Measurements from ENCODE around the gene WDR64. TPM values are rescaled to one million over a fixed set of nuclear protein-coding genes. Genes with fewer than 3 reads are reported as not detected.
A peak's percentile ranks its signal among the peaks of the same experiment; 100 is the strongest.

WDR64 gene
- total and polyA plus RNA-seq, 7 donors, result 0.09 TPM; not detected in 6

- TF ChIP-seq POLR2A (IDR thresholded peaks at IDR 0.05) (no peak), EP300 (IDR thresholded peaks at IDR 0.05) (no peak), POLR2AphosphoS5 (IDR thresholded peaks at IDR 0.05) (no peak), CTCF (IDR thresholded peaks at IDR 0.05) (no peak)
Observed at GRCh38 chr1:241637604-241638003, 14.5 kb upstream of the WDR64 start.

GRCh38 chr1:241638099-241638682 is 13.9 kb upstream of the WDR64 start:
- no peaks in the 10 kb centered on the region for H3K9me3 ChIP-seq
- intact Hi-C loops (cut with DNase I), result no loop called here
- H3K36me3 ChIP-seq, result peaks cover 0 to 7% (median 0%) of the 10 kb centered on the region in 4 donors
- H3K27me3 ChIP-seq, result no peaks in the 10 kb centered on the region
- 71 to 78% methylated on average over 5 of the region's 5 CpGs for WGBS, 2 donors
- no peak overlapping the region for H3K27ac ChIP-seq
- no peak overlapping the region for H3K4me3 ChIP-seq
- H3K4me1 ChIP-seq, result peaks cover 0 to 37% (median 20%) of the 10 kb centered on the region in 4 donors
- TF ChIP-seq CTCF (IDR thresholded peaks at IDR 0.05) (no peak), EP300 (IDR thresholded peaks at IDR 0.05) (no peak), POLR2AphosphoS5 (IDR thresholded peaks at IDR 0.05) (no peak), POLR2A (IDR thresholded peaks at IDR 0.05) (no peak)
- DNase-seq, result no peak

More at GRCh38 chr1:241637604-241638003, 14.5 kb upstream of the WDR64 start:
- no peak for DNase-seq
- H3K27ac ChIP-seq, result no peak overlapping the region
- WGBS, 2 donors, result 89 to 91% methylated on average over 4 of the region's 4 CpGs
- peaks cover 0 to 37% (median 20%) of the 10 kb centered on the region in 4 donors for H3K4me1 ChIP-seq
- no peak overlapping the region for H3K4me3 ChIP-seq
- peaks cover 0 to 7% (median 0%) of the 10 kb centered on the region in 4 donors for H3K36me3 ChIP-seq
- intact Hi-C loops (cut with DNase I), result no loop called here
- H3K27me3 ChIP-seq, result no peaks in the 10 kb centered on the region
- H3K9me3 ChIP-seq, result no peaks in the 10 kb centered on the region

DNA sequence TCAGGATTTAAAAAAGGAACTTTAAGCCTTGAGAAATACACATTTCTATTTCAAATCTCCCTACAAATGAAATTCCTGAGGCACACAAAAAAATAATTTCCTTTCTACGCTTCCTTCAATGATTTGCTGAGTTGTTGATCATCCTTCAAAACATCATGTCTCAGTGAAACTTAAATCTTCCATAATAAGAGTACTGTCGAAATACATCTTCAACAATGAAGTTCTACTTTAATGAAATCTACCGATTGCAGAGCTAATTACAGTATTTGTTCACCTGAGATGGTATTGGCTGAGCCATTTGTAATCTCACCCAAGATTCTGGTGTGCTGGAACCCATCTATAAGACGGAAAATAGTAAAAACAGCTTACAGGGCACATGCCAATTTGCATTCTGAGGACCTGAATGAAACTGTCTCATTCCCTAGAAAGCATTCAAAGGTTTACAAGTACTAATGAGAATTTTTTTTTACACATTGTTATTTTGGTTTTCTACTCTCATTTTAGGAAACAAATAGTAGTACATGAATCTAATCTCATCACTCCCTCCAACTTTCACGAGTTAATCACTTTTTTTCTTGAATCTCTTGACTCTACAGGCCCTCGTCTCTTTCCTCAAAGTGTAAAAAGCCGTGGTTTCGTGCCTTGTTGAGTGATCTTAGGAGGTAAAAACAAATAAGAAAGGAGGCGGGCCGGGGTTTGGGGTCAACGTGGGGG is 13.0 kb upstream of the WDR64 start:
- Histone ChIP-seq H3K4me3 (peak overlapping the region; percentile 76 to 93 (median 89)), H3K27me3 (no peaks in the 10 kb centered on the region), H3K36me3 (peaks cover 0 to 7% (median 0%) of the 10 kb centered on the region in 4 donors), H3K27ac (peak overlapping the region in 3 of 4 donors; percentile 84 to 90 (median 85)), H3K4me1 (peaks cover 0 to 37% (median 20%) of the 10 kb centered on the region in 4 donors), H3K9me3 (no peaks in the 10 kb centered on the region)
- DNase-seq, result no peak
- TF ChIP-seq POLR2A (IDR thresholded peaks at IDR 0.05), result no peak
- no peak for TF ChIP-seq POLR2AphosphoS5 (IDR thresholded peaks at IDR 0.05)
- no peak for TF ChIP-seq EP300 (IDR thresholded peaks at IDR 0.05)
- TF ChIP-seq CTCF (IDR thresholded peaks at IDR 0.05), result no peak
- WGBS, 2 donors, result 7 to 9% methylated on average over 11 of the region's 11 CpGs
- intact Hi-C loops (cut with DNase I), result no loop called here

GRCh38 chr1:241639623-241640148 is 12.4 kb upstream of the WDR64 start:
- Histone ChIP-seq H3K27ac (peak overlapping the region; percentile 81 to 90 (median 84)), H3K9me3 (no peaks in the 10 kb centered on the region), H3K27me3 (no peaks in the 10 kb centered on the region), H3K4me1 (peaks cover 0 to 37% (median 20%) of the 10 kb centered on the region in 4 donors), H3K4me3 (peak overlapping the region; percentile 76 to 93 (median 89)), H3K36me3 (peaks cover 0 to 7% (median 0%) of the 10 kb centered on the region in 4 donors)
- no peak for TF ChIP-seq CTCF (IDR thresholded peaks at IDR 0.05)
- no peak for TF ChIP-seq POLR2A (IDR thresholded peaks at IDR 0.05)
- no peak for TF ChIP-seq POLR2AphosphoS5 (IDR thresholded peaks at IDR 0.05)
- no peak for TF ChIP-seq EP300 (IDR thresholded peaks at IDR 0.05)
- intact Hi-C loops (cut with DNase I), result loop anchor here (2.0 to 10.0 kb wide), 4 partner anchors 125 to 1615 kb away; partner anchors contain the start of genes CEP170, EXO1, FH and SDCCAG8
- DNase-seq, result peak; percentile 70
- 1 to 2% methylated on average over 41 to 42 of the region's 42 CpGs for WGBS, 2 donors

All from sigmoid colon (tissue), 7 donors.